Hematopoietic multipotent progenitor cell treated with erythropoietin and hydrocortisone succinate and interleukin-3 and kit ligand, for 8 days (in vitro differentiated cells): ENCODE data around the gene ENTPD2.
"Not testable (repeated sequence)": the region's sequence is repeated elsewhere in the genome, so short reads cannot be mapped to it uniquely, and the experiment has no call there.

Source experiments
- DNase-seq: peaks from one replicate; pipeline ENCODE4 v3.0.0-alpha.2; 2015

The ENTPD2 gene

DNA sequence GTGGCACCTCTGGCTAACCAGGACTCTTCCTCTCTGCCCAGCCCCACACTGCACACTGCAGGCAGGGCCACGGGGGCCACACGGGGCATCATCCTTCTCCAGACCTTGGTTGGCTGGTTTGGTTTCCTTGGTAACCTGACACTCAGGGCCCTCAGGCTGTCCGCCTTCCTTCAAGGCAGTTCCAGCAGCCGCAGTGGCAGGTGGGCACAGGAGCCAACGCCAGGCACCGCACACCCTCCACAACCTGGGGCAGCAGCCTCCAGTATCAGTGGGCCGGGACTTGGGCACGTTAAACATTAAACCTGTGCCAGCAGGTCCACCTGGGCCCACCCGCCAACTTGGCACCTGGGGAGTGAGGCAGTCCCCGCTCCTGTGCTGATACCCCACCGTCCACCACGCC is 9.8 kb downstream of the ENTPD2 start:
- no peak for DNase-seq

DNA sequence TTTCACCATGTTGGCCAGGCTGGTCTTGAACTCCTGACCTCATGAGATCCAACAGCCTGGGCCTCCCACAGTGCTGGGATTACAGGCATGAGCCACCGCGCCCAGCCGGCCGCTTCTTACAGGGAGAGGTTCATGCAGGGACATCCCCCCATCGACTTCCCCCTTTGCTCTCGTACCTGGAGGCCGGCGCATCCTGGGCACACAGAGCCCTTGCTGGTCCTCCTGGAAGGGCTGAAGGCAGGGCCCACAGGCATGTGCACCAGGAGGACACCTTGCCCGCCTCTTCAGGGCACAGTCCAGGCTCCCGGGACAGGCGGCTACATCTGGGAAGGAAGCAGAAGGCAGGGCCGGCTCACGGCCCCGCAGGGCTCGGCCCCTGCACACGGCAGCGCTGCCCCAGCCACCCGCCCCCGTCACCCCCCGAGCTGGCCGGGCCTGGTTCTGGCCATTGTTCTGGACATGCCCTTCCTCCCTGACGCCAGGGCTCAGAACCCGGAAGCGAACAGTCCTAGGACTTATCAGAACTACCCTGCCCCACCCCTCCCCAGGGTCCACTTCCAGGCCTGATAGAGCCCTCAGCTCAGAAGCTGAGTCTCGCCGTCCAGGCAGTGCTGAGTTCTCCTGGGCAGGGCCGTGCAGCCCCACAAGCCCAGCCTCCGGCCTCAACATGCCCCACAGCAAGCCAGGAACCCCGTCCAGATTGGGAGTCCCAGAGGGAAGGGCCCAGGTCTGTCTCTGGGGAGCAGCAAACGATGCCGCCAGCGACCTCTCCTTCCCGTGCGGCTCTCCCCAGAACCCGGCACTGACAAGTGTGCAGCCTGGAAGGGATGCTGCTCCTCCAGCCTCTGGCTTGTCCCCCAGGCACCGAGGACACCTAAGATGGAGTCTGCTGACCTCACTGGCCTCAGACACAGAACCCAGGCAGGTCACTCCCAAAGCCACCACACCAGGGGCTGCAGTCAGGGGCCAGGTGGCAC is 10.8 kb downstream of the ENTPD2 start:
- no peak for DNase-seq

DNA sequence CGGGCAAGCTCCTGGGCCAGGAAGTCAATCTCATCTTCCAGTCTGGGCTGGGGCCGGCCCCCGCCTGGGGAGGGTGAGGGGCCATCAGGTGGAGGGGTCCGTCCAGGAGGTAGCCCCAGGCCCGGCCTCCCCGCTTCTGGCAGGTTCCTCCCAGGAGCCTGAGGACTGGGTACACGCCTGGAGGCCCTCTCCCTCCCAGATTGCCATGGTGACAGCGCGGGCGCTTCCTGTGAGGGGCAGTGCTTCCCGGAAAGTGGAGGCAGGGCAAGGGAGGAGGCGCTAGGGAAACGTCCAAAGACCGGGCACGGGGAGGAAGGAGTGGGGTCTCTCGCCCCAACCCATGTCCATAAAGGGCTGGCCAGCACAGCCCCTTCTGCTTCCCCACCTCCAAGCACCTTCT is 12.7 kb downstream of the ENTPD2 start:
- DNase-seq = no peak

DNA sequence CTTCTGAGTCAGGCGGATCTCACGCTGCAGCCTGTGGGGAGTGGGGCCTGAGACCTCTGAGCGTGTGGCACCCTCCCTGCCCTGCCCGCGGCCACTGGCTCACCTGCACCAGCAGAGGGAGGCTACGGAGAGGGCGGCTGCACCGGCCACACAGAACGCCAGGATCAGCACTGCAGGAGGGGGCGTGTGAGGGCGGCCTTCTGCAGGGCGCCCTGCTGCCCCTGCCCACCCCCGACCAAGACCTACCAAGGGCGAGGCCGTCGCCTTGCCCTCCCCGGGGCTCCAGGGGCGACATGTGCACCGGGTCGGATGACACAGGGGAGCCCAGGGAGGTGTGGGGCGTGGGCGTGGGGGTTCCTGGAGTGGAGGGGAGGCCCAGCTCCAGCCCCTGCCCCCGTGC is 13.3 kb downstream of the ENTPD2 start:
- DNase-seq = no peak

DNA sequence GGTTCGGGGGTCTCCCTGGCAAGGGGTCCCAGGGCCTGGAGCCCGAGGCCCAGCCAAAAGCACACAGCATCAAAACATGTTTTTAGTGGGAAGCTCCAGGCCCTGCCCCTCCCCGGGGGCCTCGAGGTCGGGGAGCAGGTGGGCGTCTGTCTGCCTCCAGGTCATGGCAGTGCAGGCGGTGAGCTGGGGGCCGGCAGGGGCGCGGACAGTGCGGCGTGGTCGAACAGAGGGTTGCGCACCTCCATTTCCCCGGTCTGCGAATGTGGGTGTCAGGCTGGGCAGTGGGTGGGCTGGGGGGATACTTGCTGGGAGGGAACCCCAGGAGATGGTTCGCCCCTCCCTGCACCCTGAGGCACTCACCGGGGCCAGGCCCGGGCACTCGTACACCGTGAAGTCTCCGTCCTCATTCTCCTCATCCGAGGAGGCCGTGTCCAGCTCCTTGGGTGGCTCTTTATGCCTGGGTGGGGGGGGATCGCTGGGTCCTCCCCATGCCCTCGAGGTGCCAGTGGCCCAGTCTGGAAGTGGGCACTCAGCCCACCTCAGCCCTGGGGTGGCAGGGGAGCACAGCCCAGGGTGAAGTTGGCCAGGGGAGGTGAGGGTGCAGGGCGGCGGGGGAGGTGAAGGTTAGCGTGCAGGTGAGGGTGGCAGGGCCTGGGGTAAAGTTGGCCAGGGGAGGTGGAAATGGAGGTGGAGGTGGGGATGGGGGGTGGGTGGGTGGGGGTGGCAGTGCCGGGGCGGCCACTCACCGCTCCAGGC is 14.1 kb downstream of the ENTPD2 start:
- DNase-seq = no peak

DNA sequence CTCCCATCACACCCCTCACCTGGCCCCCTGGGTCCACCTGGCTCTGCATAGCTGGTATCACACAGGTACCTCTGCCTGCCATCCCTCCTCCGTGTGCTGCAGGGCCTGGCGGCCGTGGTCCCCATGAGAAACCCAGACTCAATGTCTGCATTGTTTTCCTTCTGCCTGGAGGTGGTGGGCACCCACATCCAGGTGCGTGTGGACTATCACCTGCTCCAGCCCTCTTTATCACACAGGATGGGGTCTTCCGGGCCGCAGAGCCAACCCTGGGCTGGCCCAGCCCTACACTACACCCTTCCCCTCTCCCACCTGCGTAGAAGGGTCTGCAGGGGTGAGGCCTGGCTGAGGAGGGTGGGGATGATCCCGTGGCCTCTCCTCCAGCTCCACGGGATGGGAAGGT is 14.9 kb downstream of the ENTPD2 start:
- no peak for DNase-seq

DNA sequence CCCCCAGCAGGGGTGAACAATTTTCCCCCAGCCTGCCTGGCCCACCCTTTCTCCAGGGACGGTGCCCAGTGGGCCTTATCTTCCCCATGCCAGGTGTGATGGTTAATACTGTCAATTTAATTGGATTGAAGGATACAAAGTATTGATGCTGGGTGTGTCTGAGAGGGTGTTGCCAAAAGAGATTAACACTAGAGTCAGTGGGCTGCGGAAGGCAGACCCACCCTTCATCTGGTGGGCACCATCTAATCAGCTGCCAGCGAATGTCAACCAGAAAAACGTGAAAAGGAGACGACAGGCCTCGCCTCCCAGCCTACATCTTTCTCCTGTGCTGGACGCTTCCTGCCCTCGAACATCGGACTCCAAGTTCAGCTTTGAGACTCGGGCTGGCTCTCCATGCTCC is 16.4 kb downstream of the ENTPD2 start:
- peak; percentile 34 for DNase-seq

DNA sequence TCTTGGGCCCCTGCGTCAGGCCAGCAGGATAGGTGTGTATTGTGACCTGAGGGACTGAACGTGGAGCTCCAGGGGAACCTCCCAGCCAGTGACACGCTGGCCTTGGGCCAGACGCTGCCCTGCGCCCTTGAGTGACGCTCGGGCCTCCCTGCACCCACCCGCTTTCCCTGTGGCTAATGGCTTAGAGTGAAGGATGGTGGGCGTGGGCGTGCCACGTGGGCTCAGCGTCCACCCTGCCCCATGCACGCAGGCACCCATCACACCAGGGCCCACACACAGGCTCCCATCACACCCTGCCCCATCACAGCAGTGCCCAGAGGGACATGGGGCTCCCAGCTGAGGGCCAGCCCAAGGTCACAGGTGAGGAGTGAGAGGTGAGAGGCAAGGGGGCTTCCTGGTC is 16.8 kb downstream of the ENTPD2 start:
- DNase-seq = no peak

DNA sequence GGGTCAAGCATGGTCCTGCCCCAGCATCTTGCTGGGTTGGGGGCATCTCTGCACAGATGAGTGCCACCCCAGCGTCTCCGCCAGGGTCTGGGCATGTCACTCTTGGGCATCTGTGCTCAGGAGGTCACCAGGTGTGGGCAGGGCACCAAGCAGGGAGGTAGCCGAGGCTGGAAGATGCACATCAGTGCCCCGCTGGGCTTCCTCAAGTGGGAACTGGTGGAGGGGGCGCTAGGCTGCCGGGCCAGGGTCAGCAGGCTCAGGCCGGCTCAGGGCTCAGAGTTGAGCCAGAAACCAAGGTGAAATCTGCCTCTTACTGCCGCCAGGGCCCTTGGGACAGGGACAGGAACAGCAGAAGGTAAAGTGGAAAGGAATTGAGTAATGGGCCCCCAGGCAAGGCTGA is 17.9 kb downstream of the ENTPD2 start:
- no peak for DNase-seq

DNA sequence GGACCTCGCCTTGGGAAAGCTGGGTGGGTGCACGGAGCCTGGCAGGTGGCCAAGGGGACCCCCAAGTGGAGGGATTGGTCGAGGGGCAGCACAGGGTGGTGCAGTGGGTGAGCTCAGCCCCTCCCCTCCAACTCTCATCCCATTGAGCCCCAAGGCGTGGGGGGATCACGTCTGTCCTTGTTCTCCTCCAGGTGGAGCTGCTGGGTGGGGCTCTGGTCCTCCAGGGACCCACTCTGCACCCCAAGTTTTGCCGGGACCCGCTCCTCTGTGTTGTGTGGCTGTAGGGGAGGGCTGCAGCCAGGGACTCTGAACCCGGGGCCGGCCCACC is 18.4 kb downstream of the ENTPD2 start:
- no peak for DNase-seq

DNA sequence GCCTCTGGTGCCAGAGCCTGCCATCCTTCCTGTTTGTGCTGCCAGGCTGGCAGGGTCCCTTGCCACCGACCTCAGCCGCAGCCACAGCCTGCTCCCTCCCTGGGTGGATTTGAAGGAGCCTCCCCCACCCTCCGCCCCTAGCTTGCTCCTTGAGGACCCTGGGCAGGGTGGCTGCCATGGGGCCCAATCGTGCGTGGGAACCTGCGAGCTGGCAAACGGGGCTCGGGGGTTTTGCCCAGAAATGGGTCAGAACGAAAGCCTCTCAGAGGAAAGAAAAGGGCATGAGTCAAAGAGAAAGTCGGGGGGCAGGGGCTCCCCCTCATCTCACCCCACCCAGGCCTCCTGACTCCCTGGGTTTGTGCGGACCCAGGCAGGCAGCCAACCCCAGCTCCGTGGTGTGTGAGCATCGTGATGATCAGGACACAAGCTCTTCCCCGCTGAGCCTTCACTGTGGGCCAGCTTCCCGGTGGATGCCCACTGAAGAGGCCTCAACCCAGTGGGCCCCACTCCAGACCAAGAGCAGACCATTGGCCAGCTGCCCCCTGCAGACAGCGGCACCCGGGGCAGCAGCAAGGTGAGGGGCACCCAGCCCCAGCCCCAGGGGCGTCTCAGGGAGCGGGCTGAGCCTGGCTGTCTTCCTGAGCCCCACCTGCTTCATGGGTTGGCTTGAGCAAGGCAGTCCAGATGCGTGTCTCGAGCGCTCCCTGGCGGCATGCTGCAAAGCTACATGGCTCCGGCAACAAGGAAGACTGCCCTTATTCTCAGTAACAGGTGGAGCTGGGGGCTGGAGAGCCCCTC is 19.0 kb downstream of the ENTPD2 start:
- DNase-seq = peak; percentile 84

DNA sequence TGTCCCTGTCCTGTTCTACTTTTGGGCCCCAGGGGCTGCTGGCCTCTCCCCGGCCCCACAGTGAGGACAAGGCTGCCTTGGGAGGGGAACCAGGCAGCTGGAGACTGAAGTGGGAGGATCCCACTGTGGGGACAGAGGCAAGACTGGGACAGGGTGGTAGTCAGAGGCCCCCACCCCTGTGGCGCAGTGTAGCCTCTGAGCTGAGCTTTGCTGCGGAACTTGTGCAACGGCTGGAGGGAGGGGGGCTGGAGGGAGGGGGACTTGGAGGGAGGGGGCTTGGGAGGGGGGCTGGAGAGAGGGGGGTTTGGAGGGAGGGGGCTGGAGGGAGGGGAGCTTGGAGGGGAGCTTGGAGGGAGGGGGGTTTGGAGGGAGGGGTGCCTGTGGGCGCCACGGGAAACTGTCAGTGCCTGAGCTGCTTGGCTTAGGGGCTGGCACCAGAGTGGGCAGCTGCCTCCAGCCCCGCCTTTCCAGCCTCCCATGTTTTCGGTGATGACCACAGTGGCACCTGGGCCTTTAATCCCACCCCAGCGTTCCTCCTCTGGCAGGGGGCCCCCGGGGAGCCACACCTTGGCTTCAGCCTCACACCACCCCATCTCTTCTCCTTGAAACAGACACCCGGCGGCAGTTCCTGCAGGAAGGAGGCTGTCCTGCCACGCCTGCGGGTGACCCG is 19.7 kb downstream of the ENTPD2 start:
- DNase-seq = no peak

DNA sequence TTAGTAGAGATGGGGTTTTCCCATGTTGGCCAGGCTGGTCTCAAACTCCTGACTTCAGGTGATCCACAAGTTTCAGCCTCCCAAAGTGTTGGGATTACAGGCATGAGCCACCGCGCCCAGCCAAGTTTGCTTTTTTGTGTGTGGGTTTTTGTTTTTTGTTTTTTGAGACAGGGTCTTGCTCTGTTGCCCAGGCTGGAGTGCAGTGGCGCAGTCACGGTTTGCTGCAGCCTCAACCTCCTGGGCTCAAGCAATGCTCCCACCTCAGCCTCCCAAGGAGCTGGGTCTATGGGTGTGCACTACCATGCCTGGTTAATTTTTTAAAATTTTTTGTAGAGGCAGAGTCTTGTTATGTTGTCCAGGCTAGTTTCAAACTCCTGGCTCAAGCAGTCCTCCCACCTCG is 20.4 kb downstream of the ENTPD2 start:
- not testable (repeated sequence) for DNase-seq

DNA sequence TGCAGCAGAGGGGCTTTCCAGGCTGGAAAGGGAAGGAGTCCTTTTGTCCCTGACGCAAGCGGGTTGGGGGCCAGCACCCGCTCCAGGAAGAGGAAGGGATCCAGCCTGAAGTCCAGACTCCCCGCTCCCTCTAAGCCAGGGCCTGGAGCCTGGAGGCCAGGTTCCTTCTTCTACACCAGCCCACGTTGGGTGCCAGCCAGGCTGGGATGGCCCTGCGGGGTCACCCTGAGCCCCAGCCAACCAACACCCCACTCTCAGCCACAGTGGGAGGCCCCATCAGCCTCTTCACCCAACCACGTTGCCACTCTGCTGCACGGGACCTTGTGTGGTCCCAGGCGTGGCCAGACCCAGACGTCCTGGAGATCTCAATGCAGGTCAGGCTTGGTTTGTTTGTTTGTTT is 21.0 kb downstream of the ENTPD2 start:
- DNase-seq = no peak

DNA sequence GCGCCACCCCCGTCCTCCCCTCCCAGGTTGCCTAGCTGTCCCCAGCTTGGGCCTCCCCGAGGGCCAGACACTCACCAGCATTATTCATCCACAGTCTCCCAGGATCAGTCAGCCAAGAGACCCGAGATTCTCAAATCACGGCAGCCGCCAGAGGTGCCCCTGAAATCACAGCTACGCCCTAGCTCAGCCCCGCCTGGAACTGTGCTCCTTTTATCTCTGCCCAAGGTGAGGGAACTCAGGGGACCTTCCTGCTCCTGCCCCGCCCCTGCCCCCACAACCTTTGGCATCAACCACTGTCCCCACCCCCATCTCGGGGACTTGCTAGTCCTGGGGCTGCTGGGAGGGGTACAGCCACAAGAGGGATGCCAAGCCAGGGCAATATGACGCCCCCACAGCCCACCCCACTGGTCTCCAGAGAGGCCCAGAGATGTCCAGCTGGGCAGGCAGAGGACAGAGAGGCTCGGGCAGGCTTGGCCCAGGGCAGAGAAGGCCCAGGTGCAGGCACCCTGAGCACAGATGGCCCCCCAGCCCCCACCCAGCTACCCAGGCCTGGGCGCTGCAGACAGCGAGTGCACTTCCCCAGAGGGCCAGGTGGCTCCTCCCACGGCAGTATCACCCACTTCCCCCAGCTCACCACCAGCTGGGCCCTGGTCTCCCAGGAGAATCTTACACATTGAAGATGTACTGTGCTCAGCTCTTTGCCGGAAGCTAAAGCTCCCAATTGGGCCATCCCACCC is 21.8 kb downstream of the ENTPD2 start, which contains the start of gene FUT7:
Gene FUT7, minus strand, starts transcription at position 185 of the 737 bp plus-strand sequence. Its CDS starts 97 bp downstream, at position 88.
- no peak for DNase-seq

DNA sequence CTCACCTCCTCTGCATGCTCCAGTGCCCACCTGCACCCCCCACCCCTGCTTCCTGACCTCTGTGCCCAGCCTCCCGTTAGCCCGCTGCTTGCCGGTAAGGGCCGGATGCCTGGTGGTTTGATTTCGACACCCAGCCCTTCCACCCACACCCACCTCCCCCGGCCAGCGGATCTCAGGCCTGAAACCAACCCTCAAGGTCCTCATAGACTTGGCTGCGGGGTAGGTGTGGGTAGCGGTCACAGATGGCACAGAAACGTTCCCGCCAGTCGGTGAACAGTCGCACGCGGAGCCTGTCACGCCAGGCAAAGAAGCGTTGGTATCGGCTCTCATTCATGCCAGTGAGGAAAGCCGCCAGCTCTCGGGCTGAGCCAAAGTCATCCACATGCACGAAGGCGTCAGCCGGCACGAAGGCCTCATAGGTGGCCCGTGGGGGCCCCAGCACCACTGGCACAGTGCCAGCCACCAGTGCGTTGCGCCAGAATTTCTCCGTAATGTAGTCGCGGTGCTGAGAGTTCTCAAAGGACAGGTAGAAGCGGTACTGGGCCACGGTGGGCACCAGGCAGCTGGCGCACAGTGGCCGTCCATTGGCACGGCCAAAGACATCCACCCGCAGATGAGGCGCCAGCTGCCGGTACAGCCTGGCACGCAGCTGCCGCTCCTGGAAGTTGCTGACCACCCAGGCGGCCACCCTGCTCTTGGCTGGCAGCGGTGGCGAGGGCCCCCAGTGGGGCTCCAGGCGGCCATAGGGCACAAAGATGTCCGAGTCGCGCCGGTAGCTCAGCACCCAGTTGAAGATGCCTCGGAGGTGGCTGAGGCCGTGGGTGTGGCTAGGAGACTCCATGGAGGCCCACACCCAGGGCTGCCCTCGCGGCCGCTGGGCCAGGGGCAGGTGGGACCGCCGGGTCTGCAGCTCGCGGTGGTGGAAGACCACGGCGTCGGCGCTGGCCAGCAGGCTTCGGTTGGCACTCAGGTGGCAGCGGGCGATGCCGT is 23.0 kb downstream of the ENTPD2 start:
- peak; percentile 25 for DNase-seq

DNA sequence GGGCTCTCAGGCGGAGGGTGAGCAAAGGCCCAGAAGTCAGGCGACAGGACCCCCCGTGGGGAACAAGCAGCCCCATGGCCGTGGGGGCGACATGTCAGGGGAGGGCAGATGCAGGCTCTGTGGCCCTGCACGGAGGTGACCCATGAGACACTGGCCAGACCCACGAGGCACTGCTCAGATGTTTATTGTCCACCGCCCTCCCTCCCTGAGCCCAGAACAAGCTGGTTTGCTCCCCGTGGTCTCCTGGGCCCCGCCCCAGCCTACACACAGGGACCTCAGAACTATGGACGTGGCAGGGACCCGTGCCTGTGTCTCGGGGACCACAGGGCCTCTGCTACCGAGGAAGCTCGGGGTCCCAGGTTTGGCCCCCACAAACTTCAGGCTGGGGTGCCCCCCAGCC is 23.9 kb downstream of the ENTPD2 start:
- no peak for DNase-seq

DNA sequence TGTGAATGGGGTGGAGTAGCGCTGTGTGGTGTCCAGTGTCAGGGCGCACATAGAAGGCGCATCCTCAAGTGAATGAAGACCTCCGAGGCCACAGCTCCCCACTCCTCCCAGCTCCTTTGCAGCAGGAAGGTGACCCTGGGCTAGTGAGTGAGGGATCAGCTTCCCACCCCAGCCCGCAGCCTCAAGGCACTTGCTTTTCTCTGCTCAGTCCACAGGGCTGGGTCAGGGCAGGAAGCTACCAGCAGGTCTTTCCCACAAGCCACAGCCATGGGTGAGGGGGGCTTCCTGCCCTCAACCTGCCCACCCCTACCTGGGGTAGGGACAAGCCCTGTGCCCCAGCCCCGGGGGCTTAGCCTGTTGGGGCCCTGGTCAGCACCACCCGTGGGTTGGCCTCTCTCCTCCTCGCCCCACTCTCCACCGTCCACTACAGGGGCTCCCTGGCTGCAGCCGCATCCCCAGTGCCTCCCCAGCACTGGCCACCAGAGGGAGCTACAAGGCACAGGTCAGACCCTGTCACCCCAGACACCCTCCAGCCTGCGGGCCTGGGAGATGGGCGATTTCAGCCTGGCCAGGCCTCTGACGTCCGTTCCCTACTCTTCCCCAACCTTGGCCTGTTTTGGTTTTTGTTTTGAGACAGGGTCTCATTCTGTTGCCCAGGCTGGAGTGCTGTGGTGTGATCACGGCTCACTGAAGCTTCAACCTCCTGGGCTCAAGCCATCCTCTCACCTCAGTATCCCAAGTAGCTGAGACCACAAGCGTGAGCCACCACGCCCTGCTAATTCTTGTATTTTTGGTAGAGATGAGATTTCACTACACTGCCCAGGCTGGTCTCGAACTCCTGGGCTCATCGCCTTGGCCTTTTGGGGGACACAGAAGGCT is 24.6 kb downstream of the ENTPD2 start:
- DNase-seq = peak; percentile 70

DNA sequence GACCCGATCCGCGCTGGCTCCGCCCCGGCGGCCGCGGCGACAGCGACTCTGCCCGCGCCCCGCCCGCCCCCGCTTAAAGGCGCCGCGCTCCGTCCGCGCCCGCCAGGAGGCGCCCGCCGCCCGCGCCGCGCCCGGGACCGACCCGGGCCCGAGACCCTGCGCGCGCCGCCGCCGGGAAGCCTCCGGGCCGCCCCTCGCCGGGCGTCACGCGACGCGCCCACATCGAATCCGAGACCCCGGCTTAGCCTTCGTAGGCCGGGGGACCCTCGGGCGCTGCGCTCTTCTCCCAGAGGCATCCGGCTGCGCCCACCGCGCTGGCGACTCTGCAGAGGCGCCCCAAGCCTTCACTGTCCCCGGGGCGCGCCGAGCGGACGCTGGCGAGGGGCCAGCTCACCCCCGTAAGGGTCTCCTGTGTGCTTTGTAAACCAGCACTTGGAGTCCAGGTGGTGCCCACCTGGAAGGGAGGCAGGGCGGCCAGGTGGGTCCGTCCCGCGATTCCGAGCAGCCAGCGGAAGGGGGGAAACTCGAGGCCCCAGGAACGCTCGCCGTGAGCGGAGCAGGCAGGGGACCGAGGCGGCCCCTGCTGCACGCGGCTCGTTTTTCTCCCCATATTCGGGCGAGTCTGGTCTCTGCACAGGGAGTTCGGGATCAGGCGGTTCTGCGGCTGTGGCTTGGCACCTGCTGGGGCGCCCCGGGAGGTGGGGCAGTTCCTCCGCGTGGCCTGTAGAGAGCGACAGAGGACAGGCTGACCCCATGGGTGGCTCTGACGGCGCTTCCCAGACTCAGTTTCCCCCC is 25.4 kb downstream of the ENTPD2 start:
- peak; percentile 64 for DNase-seq
